Measurements from ENCODE around the gene KNDC1.

GRCh38 chr10:133166828-133167692 is 7.0 kb downstream of the KNDC1 start:
- TF ChIP-seq CTCF (IDR thresholded peaks at IDR 0.05), result no peak
- no peak for TF ChIP-seq POLR2AphosphoS5 (IDR thresholded peaks at IDR 0.05)

Data from esophagus muscularis mucosa (tissue), 3 donors.